HG02852 (cell line): ENCODE data around the gene SLC6A19.

Experiments
- ATAC-seq: cut with Tn5 transposase; IDR thresholded peaks from one replicate; pipeline ENCODE4 v1.9.1; 2021; ENCODE audit warnings: mild to moderate bottlenecking, moderate library complexity; ENCODE audit not compliant: unreplicated experiment

Gene SLC6A19

GRCh38 chr5:1179383-1179715 is 22.0 kb upstream of the SLC6A19 start:
- no peak for ATAC-seq

GRCh38 chr5:1180096-1180495 is 21.3 kb upstream of the SLC6A19 start:
- no peak for ATAC-seq

GRCh38 chr5:1180841-1181271 is 20.5 kb upstream of the SLC6A19 start:
- ATAC-seq, result no peak

GRCh38 chr5:1181451-1182359 is 19.7 kb upstream of the SLC6A19 start:
- ATAC-seq, result no peak

- no peak for ATAC-seq
Measured at GRCh38 chr5:1182360-1182632, 19.1 kb upstream of the SLC6A19 start.

- no peak for ATAC-seq
Measured at GRCh38 chr5:1182633-1183423, 18.6 kb upstream of the SLC6A19 start.

GRCh38 chr5:1183424-1184162 is 17.8 kb upstream of the SLC6A19 start:
- no peak for ATAC-seq

GRCh38 chr5:1184163-1184470 is 17.3 kb upstream of the SLC6A19 start:
- no peak for ATAC-seq

GRCh38 chr5:1184481-1184880 is 16.9 kb upstream of the SLC6A19 start:
- no peak for ATAC-seq

- no peak for ATAC-seq
Measured at GRCh38 chr5:1185038-1185627, 16.3 kb upstream of the SLC6A19 start.

- ATAC-seq, result no peak
Measured at GRCh38 chr5:1185629-1186350, 15.6 kb upstream of the SLC6A19 start.

- ATAC-seq, result no peak
Measured at GRCh38 chr5:1186351-1187233, 14.8 kb upstream of the SLC6A19 start.

- no peak for ATAC-seq
Measured at GRCh38 chr5:1187234-1187949, 14.0 kb upstream of the SLC6A19 start.

- ATAC-seq, result no peak
Measured at GRCh38 chr5:1187950-1188334, 13.5 kb upstream of the SLC6A19 start.

- no peak for ATAC-seq
Measured at GRCh38 chr5:1188464-1188863, 12.9 kb upstream of the SLC6A19 start.

GRCh38 chr5:1189269-1189668 is 12.1 kb upstream of the SLC6A19 start:
- ATAC-seq, result no peak

- ATAC-seq, result no peak
Measured at GRCh38 chr5:1190278-1190677, 11.1 kb upstream of the SLC6A19 start.

- no peak for ATAC-seq
Measured at GRCh38 chr5:1190837-1191239, 10.6 kb upstream of the SLC6A19 start.

- no peak for ATAC-seq
Measured at GRCh38 chr5:1192971-1193590, 8.3 kb upstream of the SLC6A19 start.
